Suprapubic skin (tissue), 4 donors: ENCODE results near the gene THSD7A. TPM values are rescaled to one million over a fixed set of nuclear protein-coding genes. Genes with fewer than 3 reads are reported as not detected.

Source experiments
- DNase-seq, 2 donors: peaks; one replicate each; pipeline ENCODE4 v3.0.0-alpha.2; 2019; ENCODE audit warnings: low spot score in 2 of 2
- H3K27ac ChIP-seq: fragments of 200-600 bp; sonication (generic); one replicate; pipeline ENCODE4 v1.5.1; 2019
- H3K27me3 ChIP-seq: fragments of 200-600 bp; sonication (generic); one replicate; pipeline ENCODE4 v1.5.1; 2019
- H3K36me3 ChIP-seq: fragments of 200-600 bp; sonication (generic); one replicate; pipeline ENCODE4 v1.5.1; 2019
- H3K4me1 ChIP-seq: fragments of 200-600 bp; sonication (generic); one replicate; pipeline ENCODE4 v1.5.1; 2019
- H3K4me3 ChIP-seq: fragments of 200-600 bp; sonication (generic); one replicate; pipeline ENCODE4 v1.5.1; 2019; ENCODE audit warnings: mild to moderate bottlenecking
- H3K9me3 ChIP-seq: fragments of 200-600 bp; sonication (generic); one replicate; pipeline ENCODE4 v1.5.1; 2019
- EP300 ChIP-seq: sonication (generic); formaldehyde crosslinking; IDR thresholded peaks from one replicate; pipeline ENCODE4 v1.6.1; 2017; ENCODE audit warnings: antibody characterized with exemption
- POLR2A ChIP-seq, 2 donors: fragments of 450-650 bp; IDR thresholded peaks; one replicate each; pipeline ENCODE4 v1.6.1; 2017; ENCODE audit warnings: antibody characterized with exemption in 2 of 2, mild to moderate bottlenecking in 2 of 2, moderate library complexity in 2 of 2
- POLR2AphosphoS5 ChIP-seq, 3 donors: sonication (generic); formaldehyde crosslinking; IDR thresholded peaks; one replicate each; pipeline ENCODE4 v1.6.1; 2017; ENCODE audit warnings: antibody characterized with exemption in 3 of 3
- WGBS: methylation state at CpG from one replicate; pipeline ENCODE4 v1.1.5; 2018; 5-methylcytosine and 5-hydroxymethylcytosine counted together
- total RNA-seq, 4 donors: library from RNA; depleted of rRNA; stranded (reverse); fragments of >200 nt; gene quantifications; one replicate each; pipeline ENCODE4 v1.1.0, GENCODE V29; 2016
- TF ChIP-seq, protein P1 (sequence below), 2 donors: fragments of 200-600 bp in 1 of 2; fragments of 450-650 bp in 1 of 2; sonication (generic) in 1 of 2; IDR thresholded peaks; one replicate each; pipeline ENCODE4 v1.5.1; 2016 to 2019; ENCODE audit warnings: antibody characterized with exemption in 2 of 2, mild to moderate bottlenecking in 1 of 2, moderate library complexity in 1 of 2

The THSD7A gene
- total RNA-seq, 4 donors from 2014 or later = 0.42 to 5.4 (median 1.2) TPM

DNA sequence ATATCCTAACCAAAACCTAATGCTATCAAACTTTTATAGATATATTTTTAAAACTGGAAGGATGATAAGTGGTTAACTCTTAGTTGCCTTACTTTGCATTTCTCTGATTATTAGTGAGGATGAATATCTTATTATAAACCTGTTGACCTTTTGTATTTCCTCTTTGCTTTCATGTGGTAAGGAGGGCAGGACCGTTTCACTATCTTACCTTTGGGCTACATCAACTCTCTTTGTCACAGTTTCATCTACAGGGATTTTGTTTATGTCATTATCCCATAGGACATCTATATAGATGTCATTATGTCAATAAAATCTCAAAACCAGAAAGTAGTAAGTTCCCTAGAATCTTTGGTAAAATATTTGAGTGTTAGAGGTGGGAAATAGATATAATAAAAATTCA lies 219.3 kb downstream of the THSD7A start:
- no peaks in the 10 kb centered on the region for H3K27me3 ChIP-seq
- no peaks in the 10 kb centered on the region for H3K4me1 ChIP-seq
- no peaks in the 10 kb centered on the region for H3K36me3 ChIP-seq
- H3K9me3 ChIP-seq = no peaks in the 10 kb centered on the region
- no peak for DNase-seq
- no peak overlapping the region for H3K4me3 ChIP-seq
- TF ChIP-seq POLR2AphosphoS5 (IDR thresholded peaks at IDR 0.05) (no peak), POLR2A (IDR thresholded peaks at IDR 0.05) (no peak), EP300 (no peak)
- TF ChIP-seq, protein P1, sequence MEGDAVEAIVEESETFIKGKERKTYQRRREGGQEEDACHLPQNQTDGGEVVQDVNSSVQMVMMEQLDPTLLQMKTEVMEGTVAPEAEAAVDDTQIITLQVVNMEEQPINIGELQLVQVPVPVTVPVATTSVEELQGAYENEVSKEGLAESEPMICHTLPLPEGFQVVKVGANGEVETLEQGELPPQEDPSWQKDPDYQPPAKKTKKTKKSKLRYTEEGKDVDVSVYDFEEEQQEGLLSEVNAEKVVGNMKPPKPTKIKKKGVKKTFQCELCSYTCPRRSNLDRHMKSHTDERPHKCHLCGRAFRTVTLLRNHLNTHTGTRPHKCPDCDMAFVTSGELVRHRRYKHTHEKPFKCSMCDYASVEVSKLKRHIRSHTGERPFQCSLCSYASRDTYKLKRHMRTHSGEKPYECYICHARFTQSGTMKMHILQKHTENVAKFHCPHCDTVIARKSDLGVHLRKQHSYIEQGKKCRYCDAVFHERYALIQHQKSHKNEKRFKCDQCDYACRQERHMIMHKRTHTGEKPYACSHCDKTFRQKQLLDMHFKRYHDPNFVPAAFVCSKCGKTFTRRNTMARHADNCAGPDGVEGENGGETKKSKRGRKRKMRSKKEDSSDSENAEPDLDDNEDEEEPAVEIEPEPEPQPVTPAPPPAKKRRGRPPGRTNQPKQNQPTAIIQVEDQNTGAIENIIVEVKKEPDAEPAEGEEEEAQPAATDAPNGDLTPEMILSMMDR (IDR thresholded peaks at IDR 0.05) = no peak
- H3K27ac ChIP-seq = no peak overlapping the region
- WGBS = 69% methylated on average over 1 of the region's 1 CpG

DNA sequence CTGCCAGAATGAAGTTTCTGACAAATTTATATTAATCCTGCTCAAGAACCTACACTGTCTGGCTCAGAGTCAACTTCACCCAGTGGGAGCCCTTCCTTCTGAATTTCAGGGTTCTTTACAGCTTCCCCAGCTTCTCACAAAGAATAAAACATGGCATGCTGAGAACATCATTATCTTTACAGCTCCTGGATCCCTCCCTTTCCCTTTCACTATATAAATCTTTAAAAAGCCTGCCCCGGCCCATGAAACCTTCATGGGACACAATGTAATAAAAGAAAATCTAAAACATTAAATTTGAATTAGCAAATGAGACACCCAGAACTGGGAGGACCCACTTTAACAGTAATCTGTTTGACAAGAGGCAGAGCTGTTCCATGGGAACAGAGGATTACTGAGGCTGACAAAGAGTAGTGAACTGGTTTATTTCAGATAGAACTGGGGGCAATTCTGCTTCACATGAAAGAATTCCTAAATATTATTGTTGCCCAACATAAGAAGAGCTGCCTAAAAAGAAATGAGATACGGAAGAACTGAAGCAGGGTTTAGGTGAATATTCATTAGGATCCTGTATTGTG lies 222.8 kb downstream of the THSD7A start:
- no peaks in the 10 kb centered on the region for H3K27me3 ChIP-seq
- H3K27ac ChIP-seq = no peak overlapping the region
- H3K4me3 ChIP-seq = no peak overlapping the region
- no peaks in the 10 kb centered on the region for H3K9me3 ChIP-seq
- no peaks in the 10 kb centered on the region for H3K36me3 ChIP-seq
- WGBS = 75% methylated on average over 2 of the region's 2 CpGs
- no peaks in the 10 kb centered on the region for H3K4me1 ChIP-seq
- DNase-seq = no peak
- no peak for TF ChIP-seq EP300
- TF ChIP-seq POLR2AphosphoS5 (IDR thresholded peaks at IDR 0.05) = no peak
- no peak for TF ChIP-seq POLR2A (IDR thresholded peaks at IDR 0.05)
- TF ChIP-seq, protein P1 (IDR thresholded peaks at IDR 0.05) = no peak

DNA sequence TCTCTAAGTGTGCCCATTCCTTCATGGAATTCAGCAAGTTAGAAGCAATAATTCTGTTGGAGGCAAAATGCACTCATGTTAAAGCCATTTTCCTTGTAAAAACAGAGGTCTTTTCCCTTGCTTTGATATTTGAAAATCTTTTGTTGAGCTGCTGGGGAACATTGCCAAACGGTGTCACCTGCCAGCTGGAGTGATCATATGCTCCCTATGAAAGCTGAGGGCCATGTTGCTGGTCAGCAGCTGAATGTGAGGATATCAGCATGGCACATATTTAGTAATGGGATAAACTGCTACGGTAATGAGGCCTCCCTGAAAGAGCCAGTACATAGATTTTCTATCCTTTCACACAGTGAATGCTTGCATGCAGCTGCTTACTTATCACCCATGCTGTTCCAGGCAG lies 224.3 kb downstream of the THSD7A start:
- 36% methylated on average over 2 of the region's 2 CpGs for WGBS
- H3K4me3 ChIP-seq = no peak overlapping the region
- no peaks in the 10 kb centered on the region for H3K27me3 ChIP-seq
- DNase-seq = no peak
- TF ChIP-seq POLR2A (IDR thresholded peaks at IDR 0.05) (no peak), EP300 (no peak), POLR2AphosphoS5 (IDR thresholded peaks at IDR 0.05) (no peak)
- TF ChIP-seq, protein P1 (IDR thresholded peaks at IDR 0.05) = no peak
- no peaks in the 10 kb centered on the region for H3K36me3 ChIP-seq
- no peaks in the 10 kb centered on the region for H3K4me1 ChIP-seq
- no peak overlapping the region for H3K27ac ChIP-seq
- H3K9me3 ChIP-seq = no peaks in the 10 kb centered on the region

DNA sequence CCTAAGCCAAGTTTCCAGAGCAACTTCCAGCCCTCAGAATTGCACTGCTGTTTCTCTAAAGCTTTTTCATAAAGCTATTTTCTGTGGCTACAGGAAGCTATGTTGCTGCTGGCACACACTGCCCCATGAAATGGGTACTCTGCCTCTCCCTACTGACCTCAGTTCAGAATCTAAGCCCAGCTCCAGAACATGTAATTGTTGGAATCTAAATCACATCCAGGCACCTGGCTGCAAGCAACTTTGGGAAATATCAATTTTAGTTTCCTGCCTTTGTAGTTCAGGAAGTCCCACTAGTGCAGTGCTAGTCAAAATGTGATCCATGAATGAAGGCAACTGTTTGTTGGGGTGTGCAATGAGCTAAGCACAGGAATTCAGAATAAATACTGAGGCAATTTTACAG lies 226.2 kb downstream of the THSD7A start:
- Histone ChIP-seq H3K27me3 (no peaks in the 10 kb centered on the region), H3K27ac (no peak overlapping the region), H3K4me1 (no peaks in the 10 kb centered on the region), H3K4me3 (no peak overlapping the region), H3K36me3 (no peaks in the 10 kb centered on the region), H3K9me3 (no peaks in the 10 kb centered on the region)
- no peak for DNase-seq
- TF ChIP-seq POLR2A (IDR thresholded peaks at IDR 0.05) (no peak), EP300 (no peak), POLR2AphosphoS5 (IDR thresholded peaks at IDR 0.05) (no peak)
- TF ChIP-seq, protein P1 (IDR thresholded peaks at IDR 0.05) = no peak

DNA sequence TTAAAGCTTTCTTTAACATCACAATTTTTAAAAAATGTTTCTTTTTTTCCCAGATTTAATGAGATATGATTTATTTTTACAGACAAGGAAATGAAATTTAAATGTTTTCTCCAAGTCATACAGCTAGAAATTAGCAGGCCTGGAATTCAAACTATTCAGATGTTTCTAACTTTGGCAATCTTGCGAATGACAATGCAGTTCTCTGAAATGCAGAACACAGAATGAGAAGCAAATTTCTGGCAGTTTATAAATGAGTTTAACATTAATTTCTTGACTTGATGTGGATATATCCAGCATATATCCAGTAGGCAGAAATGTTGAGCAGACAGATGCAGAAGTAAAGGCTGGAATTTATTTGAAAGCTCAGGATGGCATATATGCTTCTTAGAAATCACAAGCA lies 227.5 kb downstream of the THSD7A start:
- Histone ChIP-seq H3K4me1 (no peaks in the 10 kb centered on the region), H3K36me3 (no peaks in the 10 kb centered on the region), H3K27me3 (no peaks in the 10 kb centered on the region), H3K4me3 (no peak overlapping the region), H3K9me3 (no peaks in the 10 kb centered on the region), H3K27ac (no peak overlapping the region)
- TF ChIP-seq POLR2A (IDR thresholded peaks at IDR 0.05) = no peak
- TF ChIP-seq EP300 = no peak
- TF ChIP-seq, protein P1 (IDR thresholded peaks at IDR 0.05) = no peak
- no peak for TF ChIP-seq POLR2AphosphoS5 (IDR thresholded peaks at IDR 0.05)
- DNase-seq = no peak
- WGBS = 62% methylated on average over 1 of the region's 1 CpG
